Sigmoid colon (tissue), 7 donors: Measurements from ENCODE around the gene ZNF710. TPM values are rescaled to one million over a fixed set of nuclear protein-coding genes. Genes with fewer than 3 reads are reported as not detected.
A peak's percentile ranks its signal among the peaks of the same experiment; 100 is the strongest.

Experiments
- DNase-seq: peaks from one replicate; pipeline ENCODE4 v3.0.0-alpha.2; 2019
- H3K27ac ChIP-seq, 4 donors: fragments of 200-600 bp; sonication (generic); one replicate each; pipeline ENCODE4 v1.5.1; 2016 to 2019; ENCODE audit warnings: mild to moderate bottlenecking in 1 of 4
- H3K27me3 ChIP-seq, 3 donors: fragments of 200-600 bp; sonication (generic); one replicate each; pipeline ENCODE4 v1.5.1; 2019; ENCODE audit warnings: mild to moderate bottlenecking in 1 of 3
- H3K36me3 ChIP-seq, 4 donors: fragments of 200-600 bp; sonication (generic); one replicate each; pipeline ENCODE4 v1.5.1; 2016 to 2019
- H3K4me1 ChIP-seq, 4 donors: fragments of 200-600 bp; sonication (generic); one replicate each; pipeline ENCODE4 v1.5.1; 2017 to 2019
- H3K4me3 ChIP-seq, 4 donors: fragments of 200-600 bp; sonication (generic); one replicate each; pipeline ENCODE4 v1.5.1; 2017 to 2019; ENCODE audit warnings: mild to moderate bottlenecking in 2 of 4, moderate library complexity in 1 of 4
- H3K9me3 ChIP-seq, 4 donors: fragments of 200-600 bp in 3 of 4; sonication (generic) in 3 of 4; one replicate each; pipeline versions ENCODE4 v1.5.1 to v1.6.1; 2013 to 2019
- CTCF ChIP-seq, 4 experiments: fragments of 450-650 bp in 3 of 4; fragments of 200-600 bp in 1 of 4; IDR thresholded peaks; one replicate each; pipeline ENCODE4 v1.5.1; 2016 to 2019; ENCODE audit warnings: antibody characterized with exemption in 4 of 4, mild to moderate bottlenecking in 3 of 4, moderate library complexity in 2 of 4
- EP300 ChIP-seq, 4 donors: sonication (generic); formaldehyde crosslinking; IDR thresholded peaks; one replicate each; pipeline ENCODE4 v1.6.1; 2017; ENCODE audit warnings: antibody characterized with exemption in 4 of 4
- POLR2A ChIP-seq, 2 donors: fragments of 450-650 bp; IDR thresholded peaks; one replicate each; pipeline ENCODE4 v1.6.1; 2016; ENCODE audit warnings: antibody characterized with exemption in 2 of 2, mild to moderate bottlenecking in 2 of 2, moderate library complexity in 2 of 2
- POLR2AphosphoS5 ChIP-seq, 4 donors: sonication (generic); formaldehyde crosslinking; IDR thresholded peaks; one replicate each; pipeline ENCODE4 v1.6.1; 2017; ENCODE audit warnings: antibody characterized with exemption in 4 of 4
- WGBS, 2 donors: extraction: QIAGEN DNeasy Blood & Tissue Kit; methylation state at CpG; one replicate each; pipeline ENCODE4 v1.1.7; 2013; 5-methylcytosine and 5-hydroxymethylcytosine counted together
- intact Hi-C: fragments of 100-400 bp; cut with DNase I; formaldehyde crosslinking; loops from one replicate; pipeline ENCODE4 v1.15.1; 2023
- polyA plus RNA-seq, 3 donors: library from polyadenylated mRNA; stranded (reverse); fragments of 200-250 nt; gene quantifications; one replicate each; pipeline ENCODE4 v1.2.3, GENCODE V29; 2013
- total RNA-seq, 4 donors: library from RNA; depleted of rRNA; stranded (reverse); fragments of >200 nt; gene quantifications; one replicate each; pipeline ENCODE4 v1.1.0, GENCODE V29; 2016
- donor health status: healthy with polysubstance abuse.
- donor health status: Bipolar disorder and iron deficiency.
- donor health status: healthy.

Gene ZNF710
- total and polyA plus RNA-seq, 7 donors: 5.3 to 28.2 (median 10.0) TPM

DNA sequence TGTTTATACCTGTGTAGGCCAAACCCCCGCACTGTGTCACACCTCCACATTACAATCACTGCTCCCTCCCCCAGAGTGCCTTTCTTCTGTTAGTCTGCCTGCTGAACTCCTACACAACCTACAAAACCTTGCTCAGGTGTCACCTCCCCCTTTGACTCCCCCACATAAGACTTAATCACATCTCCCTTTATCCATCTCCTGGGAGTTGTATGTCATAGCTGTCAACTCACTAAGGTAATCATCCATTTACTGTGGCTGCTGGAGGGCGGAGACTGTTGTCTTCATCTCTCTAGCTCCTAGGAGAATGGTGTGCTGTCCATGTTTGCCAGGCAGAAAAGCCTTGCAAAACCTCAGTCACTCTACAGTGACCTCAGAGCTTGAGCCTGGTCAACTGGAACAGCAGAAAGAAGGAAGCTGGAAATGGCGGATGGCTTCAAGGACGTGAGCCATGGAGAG lies 43.8 kb downstream of the ZNF710 start:
- H3K9me3 ChIP-seq: no peaks in the 10 kb centered on the region
- no peak for DNase-seq
- no peak overlapping the region for H3K4me3 ChIP-seq
- no peak for TF ChIP-seq POLR2A (IDR thresholded peaks at IDR 0.05)
- TF ChIP-seq CTCF (IDR thresholded peaks at IDR 0.05): no peak
- TF ChIP-seq EP300 (IDR thresholded peaks at IDR 0.05): no peak
- no peaks in the 10 kb centered on the region for H3K36me3 ChIP-seq
- intact Hi-C loops: no loop called here
- WGBS, 2 donors: 90 to 94% methylated on average over 4 of the region's 4 CpGs
- no peak overlapping the region for H3K27ac ChIP-seq
- H3K27me3 ChIP-seq: no peaks in the 10 kb centered on the region
- H3K4me1 ChIP-seq: peaks cover 0 to 46% (median 30%) of the 10 kb centered on the region in 4 donors

DNA sequence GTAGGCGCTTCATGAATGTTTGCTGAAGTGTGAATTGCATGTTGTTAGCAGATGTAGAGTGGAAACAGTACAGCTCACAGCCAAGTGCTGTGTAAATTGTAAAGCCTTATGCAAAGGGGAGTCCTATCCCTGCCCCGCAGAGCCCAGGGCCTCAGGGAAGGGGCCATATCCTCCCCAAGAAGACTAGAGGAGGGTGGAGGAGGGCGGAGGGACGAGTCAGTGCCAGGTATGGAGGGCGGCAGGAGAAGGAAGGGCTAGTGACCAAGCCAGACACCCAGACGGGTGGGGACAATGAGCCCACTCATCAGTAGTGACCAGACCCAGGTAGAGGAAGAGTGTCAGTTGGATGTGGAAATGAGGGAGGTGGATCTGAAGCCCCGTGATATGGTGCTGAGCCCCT lies 45.2 kb downstream of the ZNF710 start:
- Histone ChIP-seq H3K27me3 (no peaks in the 10 kb centered on the region), H3K9me3 (no peaks in the 10 kb centered on the region), H3K4me1 (peaks cover 0 to 39% (median 35%) of the 10 kb centered on the region in 4 donors), H3K27ac (peak overlapping the region in 1 of 4 donors; percentile 54), H3K36me3 (no peaks in the 10 kb centered on the region), H3K4me3 (no peak overlapping the region)
- TF ChIP-seq POLR2A (IDR thresholded peaks at IDR 0.05) (no peak), EP300 (IDR thresholded peaks at IDR 0.05) (no peak), POLR2AphosphoS5 (IDR thresholded peaks at IDR 0.05) (no peak), CTCF (IDR thresholded peaks at IDR 0.05) (no peak)
- 58 to 76% methylated on average over 7 of the region's 7 CpGs for WGBS, 2 donors
- intact Hi-C loops: no loop called here
- no peak for DNase-seq

GRCh38 chr15:90046911-90047392 lies 45.8 kb downstream of the ZNF710 start:
- no peak for DNase-seq
- WGBS, 2 donors: 20 to 48% methylated on average over 12 of the region's 12 CpGs
- H3K4me3 ChIP-seq: no peak overlapping the region
- H3K9me3 ChIP-seq: no peaks in the 10 kb centered on the region
- intact Hi-C loops: no loop called here
- H3K4me1 ChIP-seq: peaks cover 0 to 37% (median 35%) of the 10 kb centered on the region in 4 donors
- TF ChIP-seq EP300 (IDR thresholded peaks at IDR 0.05) (no peak), CTCF (IDR thresholded peaks at IDR 0.05) (no peak)
- H3K27me3 ChIP-seq: no peaks in the 10 kb centered on the region
- no peaks in the 10 kb centered on the region for H3K36me3 ChIP-seq
- peak overlapping the region in 3 of 4 donors; percentile 4 to 54 (median 28) for H3K27ac ChIP-seq

DNA sequence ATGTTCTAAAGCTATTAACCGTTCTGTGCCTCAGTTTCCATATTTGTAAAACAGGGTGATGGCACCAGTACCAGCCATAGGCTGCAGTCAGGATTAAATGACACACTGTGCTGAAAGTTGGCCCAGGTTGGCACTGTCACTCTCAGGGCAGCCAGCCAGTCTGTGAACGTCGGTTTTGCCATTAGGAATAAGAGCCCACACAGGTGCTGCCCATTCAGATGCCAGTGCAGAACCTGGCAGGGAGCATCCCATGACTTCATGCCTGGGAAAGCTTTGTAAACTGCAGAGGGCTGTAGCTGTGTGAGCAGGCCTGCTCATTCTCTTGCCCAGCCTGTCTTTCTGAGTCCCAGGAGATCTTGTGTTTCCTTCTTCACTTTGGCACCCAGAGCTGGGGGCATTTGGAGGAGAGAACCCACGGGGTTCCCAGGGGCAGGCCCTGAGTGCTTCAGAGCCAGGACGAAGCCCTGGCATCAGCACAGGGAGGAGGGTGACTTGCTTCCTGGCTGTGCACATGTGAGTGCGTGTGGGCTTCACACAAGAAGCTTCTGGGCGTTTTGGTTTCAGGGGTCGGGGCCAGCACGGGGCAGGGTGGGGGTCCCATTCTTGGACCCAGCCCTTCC lies 46.9 kb downstream of the ZNF710 start:
- H3K27ac ChIP-seq: peak overlapping the region in 1 of 4 donors; percentile 54
- no peaks in the 10 kb centered on the region for H3K36me3 ChIP-seq
- TF ChIP-seq CTCF (IDR thresholded peaks at IDR 0.05): no peak
- TF ChIP-seq POLR2AphosphoS5 (IDR thresholded peaks at IDR 0.05): no peak
- no peak for TF ChIP-seq EP300 (IDR thresholded peaks at IDR 0.05)
- no peak for TF ChIP-seq POLR2A (IDR thresholded peaks at IDR 0.05)
- whole genome bisulfite sequencing, 2 donors: 75% methylated on average over 9 of the region's 9 CpGs
- H3K9me3 ChIP-seq: no peaks in the 10 kb centered on the region
- intact Hi-C loops: no loop called here
- H3K4me3 ChIP-seq: no peak overlapping the region
- H3K4me1 ChIP-seq: peaks cover 0 to 37% (median 35%) of the 10 kb centered on the region in 4 donors
- no peak for DNase-seq
- H3K27me3 ChIP-seq: no peaks in the 10 kb centered on the region

DNA sequence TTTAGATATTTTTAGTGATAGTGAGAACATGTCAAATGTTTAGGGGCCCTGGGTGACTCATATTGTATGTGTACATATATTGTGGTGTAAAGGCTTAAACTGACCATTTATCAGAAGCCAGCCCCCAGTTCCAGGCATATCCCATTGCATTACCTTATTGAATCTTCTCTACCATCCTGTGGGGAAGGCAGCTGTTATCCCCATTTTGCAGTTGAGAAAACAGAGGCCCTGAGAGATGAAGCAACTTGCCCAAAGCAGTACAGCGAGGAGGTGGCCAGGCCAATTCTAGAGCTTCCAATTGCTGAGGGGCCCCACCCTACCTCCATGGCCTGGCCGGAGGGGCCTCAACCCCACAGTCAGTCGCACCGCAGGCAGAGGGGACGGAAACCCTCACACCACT lies 47.9 kb downstream of the ZNF710 start:
- WGBS, 2 donors: 97% methylated on average over 5 of the region's 5 CpGs
- Histone ChIP-seq H3K4me3 (no peak overlapping the region), H3K9me3 (no peaks in the 10 kb centered on the region), H3K27me3 (no peaks in the 10 kb centered on the region), H3K27ac (no peak overlapping the region), H3K4me1 (peaks cover 0 to 37% (median 35%) of the 10 kb centered on the region in 4 donors), H3K36me3 (no peaks in the 10 kb centered on the region)
- intact Hi-C loops: no loop called here
- TF ChIP-seq POLR2AphosphoS5 (IDR thresholded peaks at IDR 0.05): no peak
- TF ChIP-seq EP300 (IDR thresholded peaks at IDR 0.05): no peak
- TF ChIP-seq POLR2A (IDR thresholded peaks at IDR 0.05): no peak
- TF ChIP-seq CTCF (IDR thresholded peaks at IDR 0.05): no peak
- DNase-seq: no peak
